T-cell (primary cell): ENCODE measurements around the gene SLC1A5. TPM values are rescaled to one million over a fixed set of nuclear protein-coding genes. Genes with fewer than 3 reads are reported as not detected.
"Not testable (repeated sequence)": the region's sequence is repeated elsewhere in the genome, so short reads cannot be mapped to it uniquely, and the experiment has no call there.

Experiments
- ATAC-seq, 4 experiments: fragments of 200-7000 bp in 3 of 4; fragments of 150-1000 bp in 1 of 4; cut with Tn5 transposase; replicated peaks in 1 of 4; 1 replicate in 3 of 4; 2 replicates in 1 of 4; pipeline ENCODE4 v1.10.0; 2021; ENCODE audit warnings: moderate library complexity in 3 of 4, mild to moderate bottlenecking in 2 of 4, moderate number of reproducible peaks in 1 of 4
- CTCF ChIA-PET, 2 donors: fragments of 300-600 bp; sonication (Branson Sonifier 250); formaldehyde crosslinking; loops; one replicate each; lab custom pipeline; 2022; ENCODE audit warnings: antibody characterized with exemption in 2 of 2; lab: Charles Lee
- POLR2A ChIA-PET, 2 donors: fragments of 300-600 bp; sonication (Branson Sonifier 250); formaldehyde crosslinking; loops; one replicate each; lab custom pipeline; 2022; ENCODE audit warnings: antibody characterized with exemption in 2 of 2; lab: Charles Lee
- DNase-seq, 35 experiments: peaks; one replicate each; pipeline versions ENCODE4 v3.0.0 to v3.0.0-alpha.2; 2013 to 2023
- H3K27ac ChIP-seq: one replicate; pipeline ENCODE4 v1.5.1; 2013; ENCODE audit warnings: low read length
- H3K27me3 ChIP-seq, 2 experiments: replicated peaks in 1 of 2; 1 replicate in 1 of 2; 2 replicates in 1 of 2; pipeline versions ENCODE4 v1.6.1 to v1.7.0; 2013; ENCODE audit warnings: low read length in 1 of 2, mixed read lengths in 1 of 2; ENCODE audit not compliant: control insufficient read depth in 2 of 2, insufficient read depth in 2 of 2; ENCODE audit errors: extremely low read depth in 1 of 2
- H3K36me3 ChIP-seq, 2 donors: 1 replicate in 1 of 2; 2 replicates in 1 of 2; pipeline versions ENCODE4 v1.6.1 to v1.7.0; 2013; ENCODE audit warnings: low read length in 1 of 2; ENCODE audit not compliant: control insufficient read depth in 2 of 2, insufficient read depth in 1 of 2; ENCODE audit errors: extremely low read depth in 1 of 2
- H3K4me1 ChIP-seq, 2 experiments: 1 replicate in 1 of 2; 2 replicates in 1 of 2; pipeline versions ENCODE4 v1.6.1 to v1.7.0; 2013; ENCODE audit warnings: low read length in 2 of 2, mixed read lengths in 1 of 2; ENCODE audit not compliant: insufficient read depth in 2 of 2, control insufficient read depth in 1 of 2; ENCODE audit errors: extremely low read depth in 1 of 2
- H3K4me3 ChIP-seq, 2 donors: 1 replicate in 1 of 2; 2 replicates in 1 of 2; pipeline versions ENCODE4 v1.5.1 to v1.7.0; 2013; ENCODE audit warnings: mild to moderate bottlenecking in 2 of 2, low read length in 1 of 2, moderate library complexity in 1 of 2; ENCODE audit not compliant: control insufficient read depth in 1 of 2; ENCODE audit errors: extremely low read depth in 1 of 2
- H3K9me3 ChIP-seq: 2 replicates; pipeline ENCODE4 v1.7.0; 2013
- H3K27ac Mint-ChIP-seq, 2 donors: one replicate each; pipeline ENCODE4 v1.8.0; 2020 to 2021; ENCODE audit warnings: mild to moderate bottlenecking in 2 of 2, mixed read lengths in 2 of 2
- H3K27me3 Mint-ChIP-seq, 2 donors: one replicate each; pipeline ENCODE4 v1.8.0; 2021 to 2022; ENCODE audit warnings: mixed read lengths in 2 of 2
- H3K36me3 Mint-ChIP-seq: one replicate; pipeline ENCODE4 v1.8.0; 2021; ENCODE audit warnings: mixed read lengths
- H3K4me1 Mint-ChIP-seq, 3 donors: one replicate each; pipeline ENCODE4 v1.8.0; 2020 to 2022; ENCODE audit warnings: mixed read lengths in 3 of 3, mild to moderate bottlenecking in 1 of 3
- H3K4me3 Mint-ChIP-seq, 3 donors: one replicate each; pipeline ENCODE4 v1.8.0; 2020 to 2022; ENCODE audit warnings: mild to moderate bottlenecking in 3 of 3, mixed read lengths in 3 of 3, moderate library complexity in 3 of 3
- H3K9me3 Mint-ChIP-seq, 3 donors: one replicate each; pipeline ENCODE4 v1.8.0; 2020 to 2022; ENCODE audit warnings: mixed read lengths in 3 of 3
- WGBS: methylation state at CpG from one replicate; pipeline ENCODE4 v1.1.5; 2013; ENCODE audit warnings: missing lambda C conversion rate; ENCODE audit not compliant: insufficient coverage; 5-methylcytosine and 5-hydroxymethylcytosine counted together
- total RNA-seq, 35 experiments: library from RNA in 6 of 35; stranded (reverse) in 6 of 35; fragments of 120-200 nt in 1 of 35; gene quantifications; one replicate each; pipeline versions ENCODE4 v1.2.1 to v1.2.4 and lab custom pipeline; 2013 to 2026

Gene SLC1A5
- total RNA-seq, 5 donors from 2014 or later (not counting 1 experiment from before 2014, with no cell fraction given) = 7.6 to 50.5 (median 47.7) TPM

- Histone ChIP-seq H3K4me3 (no peak overlapping the region), H3K9me3 (no peaks in the 10 kb centered on the region), H3K36me3 (no peaks in the 10 kb centered on the region), H3K27me3 (no peaks in the 10 kb centered on the region), H3K27ac (no peak overlapping the region), H3K4me1 (peaks cover 0 to 5% of the 10 kb centered on the region in 2 experiments)
- CTCF ChIA-PET = interaction anchor here in 1 of 2 donors (0.6 to 1.5 kb wide), 4 partner anchors 9 to 749 kb away, joined by 3 to 6 read pairs (median 3); no protein-coding TSS in a partner anchor
- Mint-ChIP-seq H3K9me3 (no peaks in the 10 kb centered on the region), H3K4me3 (no peak overlapping the region), H3K36me3 (no peaks in the 10 kb centered on the region), H3K4me1 (peaks cover 0 to 3% (median 2%) of the 10 kb centered on the region in 3 donors), H3K27me3 (no peaks in the 10 kb centered on the region), H3K27ac (peak overlapping the region in 1 of 2 donors; percentile 37)
- DNase-seq (peak in 29 of 35 experiments; percentile 22 to 78 (median 46)), ATAC-seq (peak; percentile 70 to 77 (median 72))
- WGBS = 56% methylated on average over 18 of the region's 18 CpGs
- POLR2A ChIA-PET = no interaction called here
Measured at GRCh38 chr19:46766569-46767317, 21.7 kb downstream of the SLC1A5 start.

DNA sequence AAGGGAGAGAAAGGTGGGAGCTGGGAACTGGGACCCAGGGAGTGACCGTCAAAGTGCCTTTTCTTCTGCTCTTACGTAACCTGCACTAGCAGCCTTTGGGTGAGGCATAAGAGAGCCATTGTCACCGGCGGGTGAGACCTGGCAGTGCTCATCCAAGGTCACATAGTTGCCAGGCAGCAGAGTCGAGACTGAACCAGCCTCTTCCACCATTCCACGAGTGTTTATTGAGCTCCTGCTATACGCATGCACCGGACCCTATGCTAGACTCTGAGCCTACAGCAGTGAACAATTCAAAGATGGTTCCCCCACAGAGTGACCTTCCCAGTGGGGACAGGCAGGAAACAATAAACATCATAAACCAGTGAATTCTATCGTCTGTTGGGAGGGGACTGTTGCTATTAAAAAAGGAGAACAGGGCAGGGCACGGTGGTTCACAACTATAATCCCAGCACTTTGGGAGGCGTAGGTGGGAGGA is 23.5 kb downstream of the SLC1A5 start:
- CTCF ChIA-PET = interaction anchor here (0.6 to 1.1 kb wide), 5 partner anchors 11 to 57 kb away, joined by 3 to 6 read pairs (median 5); no protein-coding TSS in a partner anchor
- no peak for DNase-seq

DNA sequence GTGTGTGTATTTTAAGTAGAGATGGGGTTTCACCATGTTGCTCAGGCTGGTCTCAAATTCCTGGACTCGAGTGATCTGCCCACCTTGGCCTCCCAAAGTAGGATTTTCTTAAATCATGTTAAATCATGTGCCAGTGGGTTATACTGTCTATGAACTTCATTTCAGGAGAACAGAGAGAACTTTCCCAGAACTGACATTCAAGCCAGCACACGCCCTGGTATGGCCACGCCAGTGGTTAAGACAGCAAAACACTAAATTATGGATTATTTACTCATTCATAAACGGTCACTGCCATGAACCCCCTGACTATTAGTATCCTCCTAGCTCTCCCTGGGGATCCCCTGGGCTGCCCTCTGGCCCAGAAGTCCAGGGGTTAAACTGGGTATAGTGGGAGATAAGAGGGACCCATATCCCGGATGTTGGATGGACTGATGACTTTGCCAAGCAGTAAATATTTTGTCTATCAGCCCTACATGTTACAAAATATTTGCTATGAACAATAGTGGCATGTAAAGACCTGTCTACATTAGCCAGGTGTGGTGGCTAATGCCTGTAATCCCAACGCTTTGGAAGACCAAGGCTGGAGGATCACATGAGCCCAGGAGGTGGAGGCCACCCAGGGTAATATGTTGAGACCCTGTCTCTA is 26.0 kb downstream of the SLC1A5 start:
- Mint-ChIP-seq H3K9me3 (no peaks in the 10 kb centered on the region), H3K27me3 (no peaks in the 10 kb centered on the region), H3K4me3 (no peak overlapping the region), H3K4me1 (peaks cover 4 to 5% (median 4%) of the 10 kb centered on the region in 3 donors), H3K27ac (no peak overlapping the region), H3K36me3 (no peaks in the 10 kb centered on the region)
- CTCF ChIA-PET = interaction anchor here (0.6 kb wide), 2 partner anchors 294 to 1368 kb away, joined by 3 read pairs; no protein-coding TSS in a partner anchor
- H3K4me3 ChIP-seq = no peak overlapping the region
- H3K9me3 ChIP-seq = no peaks in the 10 kb centered on the region
- H3K4me1 ChIP-seq = peaks cover 0 to 8% of the 10 kb centered on the region in 2 experiments
- POLR2A ChIA-PET = no interaction called here
- DNase-seq (no peak), ATAC-seq (no peak)
- 94% methylated on average over 3 of the region's 6 CpGs for WGBS
- no peak overlapping the region for H3K27ac ChIP-seq
- H3K27me3 ChIP-seq = no peaks in the 10 kb centered on the region
- H3K36me3 ChIP-seq = no peaks in the 10 kb centered on the region

More for the DNA sequence above, 23.5 kb downstream of the SLC1A5 start:
- H3K4me3 Mint-ChIP-seq = no peak overlapping the region
- no peak for ATAC-seq
- peaks cover 0 to 5% of the 10 kb centered on the region in 2 experiments for H3K4me1 ChIP-seq
- no peaks in the 10 kb centered on the region for H3K9me3 ChIP-seq
- no peak overlapping the region for H3K27ac ChIP-seq
- no peaks in the 10 kb centered on the region for H3K36me3 Mint-ChIP-seq
- POLR2A ChIA-PET = no interaction called here
- no peaks in the 10 kb centered on the region for H3K36me3 ChIP-seq
- H3K9me3 Mint-ChIP-seq = no peaks in the 10 kb centered on the region
- no peak overlapping the region for H3K27ac Mint-ChIP-seq
- no peaks in the 10 kb centered on the region for H3K27me3 ChIP-seq
- 89% methylated on average over 6 of the region's 11 CpGs for WGBS
- no peak overlapping the region for H3K4me3 ChIP-seq
- no peaks in the 10 kb centered on the region for H3K27me3 Mint-ChIP-seq
- H3K4me1 Mint-ChIP-seq = peaks cover 0 to 3% (median 2%) of the 10 kb centered on the region in 3 donors

DNA sequence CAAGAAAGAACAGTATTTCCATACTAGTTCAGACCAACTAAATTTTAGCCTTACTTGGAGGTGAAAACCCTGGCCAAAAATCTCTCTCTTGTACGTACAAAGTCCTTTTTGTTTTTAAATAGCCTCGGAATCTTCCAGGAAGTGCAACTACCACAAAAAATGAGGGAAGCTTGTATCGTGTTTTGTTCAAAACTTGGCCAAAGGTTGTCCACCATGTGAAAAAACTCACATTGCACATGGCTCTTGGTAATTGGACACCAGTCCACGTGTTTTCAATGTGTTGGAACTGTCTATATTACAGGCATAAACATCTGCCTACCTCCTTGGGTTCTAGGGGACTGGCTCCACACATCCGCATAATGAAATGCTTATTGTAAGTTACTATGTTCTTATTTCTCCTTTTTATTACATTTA is 27.0 kb downstream of the SLC1A5 start:
- no peak for DNase-seq
- CTCF ChIA-PET = interaction anchor here in 1 of 2 donors (0.6 kb wide), 1 partner anchor 1369 kb away, joined by 3 read pairs; no protein-coding TSS in a partner anchor
- no peaks in the 10 kb centered on the region for H3K36me3 ChIP-seq
- no peaks in the 10 kb centered on the region for H3K9me3 ChIP-seq
- no peak for ATAC-seq
- Mint-ChIP-seq H3K36me3 (no peaks in the 10 kb centered on the region), H3K27ac (no peak overlapping the region), H3K4me3 (no peak overlapping the region), H3K4me1 (peaks cover 2 to 4% (median 4%) of the 10 kb centered on the region in 3 donors), H3K9me3 (no peaks in the 10 kb centered on the region), H3K27me3 (no peaks in the 10 kb centered on the region)
- H3K4me3 ChIP-seq = no peak overlapping the region
- peaks cover 0 to 12% of the 10 kb centered on the region in 2 experiments for H3K4me1 ChIP-seq
- no peaks in the 10 kb centered on the region for H3K27me3 ChIP-seq
- H3K27ac ChIP-seq = no peak overlapping the region
- 100% methylated on average over 3 of the region's 5 CpGs for WGBS
- POLR2A ChIA-PET = no interaction called here

DNA sequence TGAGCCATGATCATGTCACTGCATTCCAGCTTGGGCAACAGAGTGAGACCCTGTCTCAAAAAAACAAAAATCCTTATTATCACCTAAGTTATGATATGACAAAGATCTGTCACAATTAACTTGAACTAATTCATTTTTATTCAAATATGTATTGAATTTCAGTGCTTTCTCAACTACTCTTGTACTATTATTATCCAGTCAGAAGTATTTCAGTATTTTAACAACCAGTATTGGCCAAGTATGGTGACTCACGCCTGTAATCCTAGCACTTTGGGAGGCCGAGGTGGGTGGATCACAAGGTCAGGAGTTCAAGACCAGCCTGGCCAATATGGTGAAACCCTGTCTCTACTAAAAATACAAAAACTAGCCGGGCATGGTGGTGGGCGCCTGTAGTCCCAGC is 27.5 kb downstream of the SLC1A5 start:
- H3K4me3 Mint-ChIP-seq, H3K36me3 ChIP-seq, H3K9me3 ChIP-seq, H3K36me3 Mint-ChIP-seq, CTCF ChIA-PET, H3K27ac Mint-ChIP-seq, POLR2A ChIA-PET, H3K27me3 ChIP-seq, H3K9me3 Mint-ChIP-seq, H3K4me3 ChIP-seq, DNase-seq, ATAC-seq, H3K27ac ChIP-seq, H3K4me1 Mint-ChIP-seq, H3K27me3 Mint-ChIP-seq: not testable (repeated sequence)
- H3K4me1 ChIP-seq = peaks cover 0 to 12% of the 10 kb centered on the region in 2 experiments
- no CpG with 5 or more reads among the region's 4 CpGs for WGBS

DNA sequence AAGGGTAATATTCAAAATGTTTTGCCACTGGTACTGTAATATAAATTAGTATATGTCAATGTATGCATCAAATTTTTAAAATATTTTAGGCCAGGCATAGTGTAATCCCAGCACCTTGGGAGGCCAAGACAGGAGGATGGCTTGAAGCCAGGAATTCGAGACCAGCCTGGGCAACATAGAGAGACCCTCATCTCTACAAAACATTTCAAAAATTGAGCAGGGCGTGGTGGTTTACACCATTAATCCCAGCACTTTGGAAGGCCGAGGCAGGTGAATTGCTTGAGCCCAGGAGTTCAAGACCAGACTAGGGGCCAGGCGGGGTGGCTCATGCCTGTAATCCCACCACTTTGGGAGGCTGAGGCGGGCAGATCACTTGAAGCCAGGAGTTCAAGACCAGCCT is 28.0 kb downstream of the SLC1A5 start:
- ATAC-seq (no peak), DNase-seq (no peak)
- H3K4me3 ChIP-seq = no peak overlapping the region
- peaks cover 0 to 12% of the 10 kb centered on the region in 2 experiments for H3K4me1 ChIP-seq
- no peaks in the 10 kb centered on the region for H3K9me3 Mint-ChIP-seq
- WGBS = 92% methylated on average over 4 of the region's 5 CpGs
- peaks cover 0 to 5% of the 10 kb centered on the region in 2 donors for H3K36me3 ChIP-seq
- H3K4me3 Mint-ChIP-seq = no peak overlapping the region
- H3K27ac ChIP-seq = no peak overlapping the region
- no peak overlapping the region for H3K27ac Mint-ChIP-seq
- no peaks in the 10 kb centered on the region for H3K27me3 ChIP-seq
- peaks cover 2 to 4% (median 4%) of the 10 kb centered on the region in 3 donors for H3K4me1 Mint-ChIP-seq
- H3K27me3 Mint-ChIP-seq = no peaks in the 10 kb centered on the region
- H3K36me3 Mint-ChIP-seq = no peaks in the 10 kb centered on the region
- POLR2A ChIA-PET = no interaction called here
- CTCF ChIA-PET = no interaction called here
- H3K9me3 ChIP-seq = no peaks in the 10 kb centered on the region
